ENCODE results near the gene CXCR2. TPM values are rescaled to one million over a fixed set of nuclear protein-coding genes. Genes with fewer than 3 reads are reported as not detected.

Gene CXCR2
- total and polyA plus RNA-seq, 12 donors: 0.10 to 2.2 (median 0.38) TPM; not detected in 3

- DNase-seq: no peak
- WGBS, 4 donors: 60 to 79% (median 69%) methylated on average over 1 of the region's 1 CpG
- H3K4me3 ChIP-seq: no peak overlapping the region
- no peak overlapping the region for H3K27ac ChIP-seq
- intact Hi-C loops (cut with DNase I): no loop called here
- TF ChIP-seq CTCF (IDR thresholded peaks at IDR 0.05) (no peak), POLR2A (IDR thresholded peaks at IDR 0.05) (no peak)
- H3K27me3 ChIP-seq: peaks cover 8% of the 10 kb centered on the region
- no peaks in the 10 kb centered on the region for H3K36me3 ChIP-seq (replicated peaks in 1 of 2)
- H3K9me3 ChIP-seq (replicated peaks in 1 of 3): no peaks in the 10 kb centered on the region
- no peaks in the 10 kb centered on the region for H3K4me1 ChIP-seq (replicated peaks in 1 of 2)
Observed at GRCh38 chr2:218162814-218163213, 37.0 kb downstream of the CXCR2 start.

- Histone ChIP-seq H3K27ac (no peak within 1 kb of the TSS), H3K36me3 (replicated peaks in 1 of 2) (no peaks in the 10 kb centered on the region), H3K4me1 (replicated peaks in 1 of 2) (no peaks in the 10 kb centered on the region), H3K9me3 (replicated peaks in 1 of 3) (no peaks in the 10 kb centered on the region), H3K4me3 (no peak within 1 kb of the TSS), H3K27me3 (peaks cover 8% of the 10 kb centered on the region)
- intact Hi-C loops (cut with DNase I): no loop called here
- TF ChIP-seq CTCF (IDR thresholded peaks at IDR 0.05) (no peak), POLR2A (IDR thresholded peaks at IDR 0.05) (no peak)
- no peak for DNase-seq
- 68 to 77% (median 73%) methylated on average over 3 of the region's 3 CpGs for WGBS, 4 donors
Observed at GRCh38 chr2:218166791-218167190, 41.0 kb downstream of the CXCR2 start, which contains the start of gene CXCR1. TSS of gene CXCR1 (minus strand) at chr2:218166962. CDS start at chr2:218165211, 1,751 bp downstream.

GRCh38 chr2:218168016-218168415, 42.2 kb downstream of the CXCR2 start:
- 45 to 69% (median 53%) methylated on average over 1 of the region's 1 CpG for WGBS, 4 donors
- H3K9me3 ChIP-seq (replicated peaks in 1 of 3): no peaks in the 10 kb centered on the region
- TF ChIP-seq CTCF (IDR thresholded peaks at IDR 0.05) (no peak), POLR2A (IDR thresholded peaks at IDR 0.05) (no peak)
- H3K4me3 ChIP-seq: no peak overlapping the region
- H3K27ac ChIP-seq: no peak overlapping the region
- H3K27me3 ChIP-seq: peaks cover 8% of the 10 kb centered on the region
- no peaks in the 10 kb centered on the region for H3K4me1 ChIP-seq (replicated peaks in 1 of 2)
- no peak for DNase-seq
- intact Hi-C loops (cut with DNase I): no loop called here
- H3K36me3 ChIP-seq (replicated peaks in 1 of 2): no peaks in the 10 kb centered on the region

GRCh38 chr2:218168635-218169462, 43.0 kb downstream of the CXCR2 start:
- H3K27ac ChIP-seq: no peak overlapping the region
- no peak overlapping the region for H3K4me3 ChIP-seq
- TF ChIP-seq CTCF (IDR thresholded peaks at IDR 0.05) (peak; percentile 21 to 57 (median 39)), POLR2A (IDR thresholded peaks at IDR 0.05) (no peak)
- intact Hi-C loops (cut with DNase I): no loop called here
- H3K27me3 ChIP-seq: peaks cover 8% of the 10 kb centered on the region
- H3K4me1 ChIP-seq (replicated peaks in 1 of 2): no peaks in the 10 kb centered on the region
- H3K9me3 ChIP-seq (replicated peaks in 1 of 3): no peaks in the 10 kb centered on the region
- DNase-seq: peak in 6 of 7 donors; percentile 25 to 66 (median 52)
- 53 to 56% (median 56%) methylated on average over 9 of the region's 9 CpGs for whole genome bisulfite sequencing, 4 donors
- no peaks in the 10 kb centered on the region for H3K36me3 ChIP-seq (replicated peaks in 1 of 2)

Data from adrenal gland (tissue), 12 donors.